Measurements from ENCODE around the gene CHURC1. TPM values are rescaled to one million over a fixed set of nuclear protein-coding genes. Genes with fewer than 3 reads are reported as not detected.

Gene CHURC1
- total RNA-seq, 1 donor from 2014 or later = 35.7 TPM

DNA sequence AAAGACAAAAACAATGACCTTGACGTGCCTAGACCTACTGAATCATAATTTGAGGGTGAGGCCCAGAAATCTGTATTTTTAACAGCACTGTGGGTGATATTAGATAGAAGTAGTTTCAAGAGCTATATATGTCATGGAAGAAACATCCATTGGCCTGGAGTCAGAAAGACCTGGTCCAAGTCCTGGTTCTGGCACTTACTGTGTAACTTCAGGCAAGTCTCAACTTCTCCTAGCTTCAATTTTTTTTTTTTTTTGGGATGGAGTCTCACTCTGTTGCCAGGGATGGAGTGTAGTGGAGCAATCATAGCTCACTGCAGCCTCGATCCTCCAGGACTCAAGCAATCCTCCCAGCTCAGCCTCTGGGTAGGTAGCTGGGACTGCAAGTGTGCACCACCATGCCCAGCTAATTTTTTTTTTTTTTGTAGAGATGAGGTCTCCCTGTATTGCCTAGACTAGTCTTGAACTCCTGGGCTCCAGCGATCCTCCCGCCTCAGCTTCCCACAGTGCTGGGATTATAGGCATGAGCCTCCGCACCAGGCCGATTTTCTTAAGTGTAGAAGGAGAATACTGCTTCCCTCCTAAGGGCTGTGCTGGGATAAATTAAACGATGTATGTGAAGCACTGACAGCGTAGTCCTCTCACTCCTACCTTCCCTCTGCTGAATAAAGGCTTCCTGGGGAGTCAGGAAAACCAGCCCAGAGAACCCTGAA, 42.6 kb downstream of the CHURC1 start:
- DNase-seq (ENCODE audit: low read depth in 2 of 2) = no peak

GRCh38 chr14:64958201-64958600, 43.9 kb downstream of the CHURC1 start:
- DNase-seq (ENCODE audit: low read depth in 2 of 2) = no peak

- DNase-seq (ENCODE audit: low read depth in 2 of 2) = no peak
Measured at GRCh38 chr14:64958743-64959142, 44.5 kb downstream of the CHURC1 start.

DNA sequence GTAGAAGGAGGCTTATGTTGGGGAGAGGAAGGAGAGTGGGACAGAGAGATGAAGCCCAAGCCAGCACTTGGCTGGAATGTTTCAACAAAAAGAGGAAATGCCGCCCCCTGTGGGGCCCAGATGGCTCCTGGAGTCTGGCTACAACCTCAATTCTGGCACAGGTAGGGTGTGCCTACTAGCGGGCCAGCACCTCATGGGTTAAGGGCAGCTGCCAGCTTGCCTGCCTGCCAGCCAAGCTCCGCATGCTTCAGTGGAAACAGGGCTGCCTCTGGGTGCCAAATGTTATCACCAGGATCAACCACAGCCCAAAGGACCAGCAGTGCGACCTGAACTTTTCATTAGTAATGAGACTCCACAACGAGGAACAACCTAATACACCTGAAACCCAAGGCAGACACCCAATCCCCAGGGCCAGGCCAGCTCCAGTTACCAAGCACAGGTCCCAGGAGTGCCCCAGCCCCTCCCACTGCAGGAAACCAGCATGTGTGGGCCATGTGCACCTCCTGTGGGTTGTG, 46.6 kb downstream of the CHURC1 start:
- DNase-seq (ENCODE audit: low read depth in 2 of 2) = no peak

DNA sequence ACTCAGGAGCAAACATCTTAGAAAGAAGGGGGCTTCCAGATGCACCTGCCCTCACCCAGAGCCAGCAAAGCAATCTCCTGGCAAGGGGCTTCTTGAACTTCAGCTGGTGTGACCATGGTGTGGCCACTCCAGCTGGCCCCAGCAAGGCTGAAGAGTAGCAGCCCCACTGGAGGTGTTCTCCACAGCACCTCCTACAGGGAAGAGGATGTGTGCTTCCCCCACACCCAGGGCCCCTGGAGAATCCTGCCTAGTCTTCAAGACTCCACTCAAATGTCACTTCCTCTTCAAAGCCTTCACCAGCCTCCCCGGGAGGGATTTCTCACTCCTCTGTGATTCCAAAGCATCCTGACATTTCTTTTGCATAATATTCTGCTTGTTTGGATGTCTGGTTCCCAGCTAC, 49.4 kb downstream of the CHURC1 start:
- no peak for DNase-seq (ENCODE audit: low read depth in 2 of 2)

DNA sequence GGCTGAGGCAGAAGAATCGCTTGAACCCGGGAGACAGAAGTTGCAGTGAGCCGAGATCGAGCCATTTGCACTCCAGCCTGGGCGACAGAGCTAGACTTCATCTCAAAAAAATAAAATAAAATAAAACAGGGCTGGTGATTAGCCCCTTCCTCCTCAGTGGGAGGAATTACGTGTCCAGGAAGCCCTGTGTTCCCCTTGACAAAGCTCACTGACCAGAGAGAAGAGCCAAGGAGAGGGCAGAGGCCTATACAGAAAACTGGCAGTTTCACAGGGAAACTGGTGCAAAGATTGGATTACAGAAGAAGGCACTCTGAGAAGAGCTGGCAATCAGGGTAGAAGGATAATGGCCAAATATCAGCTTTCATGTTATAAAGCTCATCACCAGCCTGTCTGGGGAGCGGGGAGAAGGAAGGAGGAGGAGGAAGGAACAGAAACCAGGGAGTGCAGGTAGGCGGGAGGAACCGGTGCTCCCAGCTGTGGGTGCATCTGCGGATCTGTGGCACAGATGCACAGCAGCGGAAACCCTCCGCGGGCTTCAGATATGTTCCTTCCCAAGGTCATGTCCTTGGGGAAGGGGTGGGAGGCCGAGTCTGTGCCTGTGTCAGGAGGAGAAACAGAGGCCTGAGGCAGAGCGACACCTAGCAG, 51.2 kb downstream of the CHURC1 start:
- peak in 1 of 2 donors; percentile 50 for DNase-seq (ENCODE audit: low read depth in 2 of 2)

GRCh38 chr14:64966976-64967375, 52.7 kb downstream of the CHURC1 start:
- DNase-seq (ENCODE audit: low read depth in 2 of 2) = no peak

GRCh38 chr14:64968167-64968566, 53.9 kb downstream of the CHURC1 start:
- no peak for DNase-seq (ENCODE audit: low read depth in 2 of 2)

DNA sequence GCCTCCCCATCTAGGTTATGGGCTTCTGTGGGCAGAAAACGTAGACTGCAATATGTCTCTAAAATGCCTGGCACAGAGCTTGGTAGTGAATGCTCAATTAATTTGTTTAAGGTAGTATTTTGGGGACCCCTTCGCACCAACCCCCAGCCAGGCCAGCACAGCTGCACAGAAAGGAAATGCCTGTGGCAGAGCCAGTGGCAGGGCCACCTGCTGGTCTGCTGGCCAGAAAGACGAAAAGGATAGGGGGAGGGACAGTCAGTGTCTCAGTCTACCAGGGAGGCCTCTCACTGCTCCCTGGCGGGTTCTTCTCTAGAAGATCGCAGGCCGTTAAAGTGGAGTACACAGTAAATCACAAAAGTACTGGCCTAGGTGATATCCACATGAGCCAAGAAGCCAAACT, 54.4 kb downstream of the CHURC1 start:
- DNase-seq (ENCODE audit: low read depth in 2 of 2) = no peak

GRCh38 chr14:64970041-64970440, 55.8 kb downstream of the CHURC1 start:
- DNase-seq (ENCODE audit: low read depth in 2 of 2) = no peak

DNA sequence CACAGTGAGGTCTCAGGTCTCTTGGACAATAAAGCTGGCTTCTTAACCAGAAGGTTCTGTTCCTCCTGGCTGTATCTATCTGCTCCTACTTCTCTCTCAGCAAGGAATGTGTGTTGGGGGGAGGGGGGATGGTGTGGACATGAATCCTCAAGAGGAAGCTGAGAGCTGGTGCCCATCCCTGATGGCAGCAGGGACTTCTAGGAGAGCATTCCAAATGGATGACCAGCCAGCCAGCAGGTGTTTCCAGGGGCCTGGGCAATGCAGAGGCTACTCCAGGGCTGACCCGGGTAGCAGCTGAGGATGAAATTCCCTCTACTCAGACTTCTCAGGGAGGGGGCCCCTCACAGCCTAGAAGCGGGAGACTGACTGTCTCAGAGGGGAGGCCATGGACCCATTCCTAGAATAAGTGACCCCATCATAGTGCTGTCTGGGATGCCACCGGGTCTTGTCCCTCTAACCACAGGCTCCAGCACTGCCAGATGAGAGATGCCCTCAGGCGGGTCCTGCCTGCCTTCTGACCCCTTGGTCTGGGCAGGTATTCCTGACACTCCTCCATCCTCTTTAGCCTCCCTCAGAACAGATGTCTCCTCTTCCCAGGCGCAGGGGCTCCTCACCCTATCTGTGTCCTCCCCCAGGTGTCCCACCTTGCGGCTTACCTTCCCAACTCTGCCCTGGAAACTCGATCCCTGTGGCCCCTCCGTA, 56.7 kb downstream of the CHURC1 start:
- peak in 1 of 2 donors; percentile 19 for DNase-seq (ENCODE audit: low read depth in 2 of 2)

DNA sequence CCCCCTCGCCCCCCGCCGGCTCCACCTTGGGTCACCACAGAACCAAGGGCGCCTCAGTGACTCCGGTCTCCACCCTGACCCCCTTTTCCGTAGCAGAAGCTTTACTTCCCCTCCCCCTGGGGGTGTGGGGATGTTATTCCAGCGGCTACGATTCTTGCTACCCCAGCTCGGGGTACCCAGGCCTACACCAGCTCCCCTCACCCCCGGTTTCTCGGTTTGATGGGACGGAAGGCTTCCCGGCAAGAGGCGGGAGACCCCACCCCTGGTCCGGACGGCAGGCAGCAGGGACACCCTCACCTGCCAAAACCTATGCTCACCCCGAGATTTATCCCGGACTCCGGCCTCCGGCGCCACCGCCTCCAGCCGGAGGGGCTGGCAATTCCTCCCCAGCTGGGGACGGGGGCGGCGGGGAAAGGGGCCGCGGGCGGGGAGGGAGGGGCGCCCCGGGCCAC, 57.3 kb downstream of the CHURC1 start:
- DNase-seq (ENCODE audit: low read depth in 2 of 2) = no peak

- peak in 1 of 2 donors; percentile 53 for DNase-seq (ENCODE audit: low read depth in 2 of 2)
Measured at GRCh38 chr14:64971943-64972791, 57.9 kb downstream of the CHURC1 start, which contains the start of gene RAB15. Gene RAB15, minus strand, starts transcription at chr14:64972336. Its CDS starts 260 bp downstream, at chr14:64972076.

- no peak for DNase-seq (ENCODE audit: low read depth in 2 of 2)
Measured at GRCh38 chr14:64973026-64973442, 58.8 kb downstream of the CHURC1 start.

GRCh38 chr14:64973826-64974225, 59.6 kb downstream of the CHURC1 start:
- DNase-seq (ENCODE audit: low read depth in 2 of 2) = no peak

- no peak for DNase-seq (ENCODE audit: low read depth in 2 of 2)
Measured at GRCh38 chr14:64974563-64974962, 60.3 kb downstream of the CHURC1 start.

- DNase-seq (ENCODE audit: low read depth in 2 of 2) = no peak
Measured at GRCh38 chr14:64979336-64980074, 65.2 kb downstream of the CHURC1 start.

- DNase-seq (ENCODE audit: low read depth in 2 of 2) = peak; percentile 45 to 65
Measured at GRCh38 chr14:64983439-64984310, 69.4 kb downstream of the CHURC1 start.
